GM21737 (cell line): ENCODE data around the gene FAM234B.

Experiments used
- ATAC-seq: cut with Tn5 transposase; IDR thresholded peaks from one replicate; pipeline ENCODE4 v1.9.1; 2021; ENCODE audit warnings: mild to moderate bottlenecking, moderate library complexity; ENCODE audit not compliant: unreplicated experiment

The FAM234B gene

GRCh38 chr12:13114251-13115052, 70.3 kb downstream of the FAM234B start:
- no peak for ATAC-seq

GRCh38 chr12:13116259-13116658, 72.1 kb downstream of the FAM234B start:
- no peak for ATAC-seq

GRCh38 chr12:13117029-13117428, 72.8 kb downstream of the FAM234B start:
- ATAC-seq: no peak

- ATAC-seq: no peak
Observed at GRCh38 chr12:13119826-13120225, 75.6 kb downstream of the FAM234B start.

- no peak for ATAC-seq
Observed at GRCh38 chr12:13120413-13120812, 76.2 kb downstream of the FAM234B start.

GRCh38 chr12:13121568-13121967, 77.4 kb downstream of the FAM234B start:
- no peak for ATAC-seq

- ATAC-seq: no peak
Observed at GRCh38 chr12:13124656-13125505, 80.7 kb downstream of the FAM234B start.

- no peak for ATAC-seq
Observed at GRCh38 chr12:13125996-13126395, 81.8 kb downstream of the FAM234B start.

- no peak for ATAC-seq
Observed at GRCh38 chr12:13126494-13126893, 82.3 kb downstream of the FAM234B start.

- ATAC-seq: no peak
Observed at GRCh38 chr12:13127444-13127843, 83.3 kb downstream of the FAM234B start.

- ATAC-seq: no peak
Observed at GRCh38 chr12:13128291-13128965, 84.2 kb downstream of the FAM234B start.

- ATAC-seq: no peak
Observed at GRCh38 chr12:13130981-13131380, 86.8 kb downstream of the FAM234B start.
